ENCODE measurements around the gene SHTN1. TPM values are rescaled to one million over a fixed set of nuclear protein-coding genes. Genes with fewer than 3 reads are reported as not detected.

SHTN1 gene
- total RNA-seq, 1 donor from 2014 or later, result 54.1 TPM

DNA sequence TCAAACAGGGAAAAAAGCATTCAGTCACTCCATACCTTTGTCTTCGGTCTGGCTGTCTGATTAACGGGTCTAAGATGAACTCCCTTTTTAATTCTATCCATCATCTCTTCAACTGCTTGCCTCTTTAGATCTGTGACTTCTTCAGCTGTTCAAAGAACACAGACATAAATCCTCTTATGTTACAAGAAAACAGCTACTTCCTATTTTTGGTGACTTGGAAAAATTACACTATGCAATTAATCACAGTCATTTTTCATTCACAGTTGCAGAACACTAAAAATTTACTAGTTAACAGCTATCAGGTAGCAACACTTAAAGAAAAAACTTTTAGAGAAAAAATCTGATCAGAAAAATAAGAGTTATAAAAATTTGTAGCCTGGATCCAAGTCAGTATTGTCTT is 89.6 kb downstream of the SHTN1 start:
- DNase-seq, result no peak

DNA sequence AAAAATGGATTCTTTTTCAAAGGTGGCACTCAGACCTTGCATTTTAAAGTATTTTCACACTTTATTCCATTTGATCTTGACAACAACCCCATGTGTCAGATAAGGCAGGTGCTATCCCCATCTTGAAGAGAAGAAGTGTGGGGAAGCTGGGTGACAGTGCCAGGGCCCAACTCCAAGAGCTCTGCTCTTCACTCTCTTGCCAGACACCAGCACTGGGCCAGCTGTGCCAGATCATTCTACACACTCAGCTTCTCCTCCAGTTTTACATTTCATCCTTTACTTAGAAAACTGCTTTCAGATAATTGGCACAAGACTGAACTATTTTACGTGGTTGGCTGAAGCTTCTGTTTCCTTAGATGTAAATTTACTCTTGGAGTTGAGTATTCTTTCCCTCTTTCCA is 91.3 kb downstream of the SHTN1 start:
- DNase-seq, result no peak

GRCh38 chr10:116912162-116912561 is 92.8 kb downstream of the SHTN1 start:
- DNase-seq, result no peak

DNA sequence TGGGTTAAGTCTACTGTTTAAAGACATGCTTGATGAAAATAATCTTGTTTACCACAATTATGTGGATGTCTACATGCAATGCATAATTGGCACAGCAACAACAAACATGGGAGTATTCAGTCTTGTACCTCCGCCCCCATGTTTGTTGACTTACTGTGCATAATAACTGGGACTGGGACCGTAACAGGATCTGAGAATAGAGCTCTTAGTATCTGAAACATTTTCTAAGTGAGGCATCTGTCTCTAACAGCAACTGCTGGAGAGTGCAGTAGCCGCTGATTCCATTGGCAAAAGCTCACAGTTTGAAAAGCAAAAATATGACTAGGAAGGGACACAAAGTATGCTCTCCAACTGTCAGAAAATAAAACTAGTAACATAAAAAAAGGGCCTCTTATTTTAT is 94.1 kb downstream of the SHTN1 start:
- no peak for DNase-seq

GRCh38 chr10:116909307-116909706 is 95.7 kb downstream of the SHTN1 start:
- DNase-seq, result no peak

GRCh38 chr10:116907245-116907987 is 97.6 kb downstream of the SHTN1 start:
- no peak for DNase-seq

DNA sequence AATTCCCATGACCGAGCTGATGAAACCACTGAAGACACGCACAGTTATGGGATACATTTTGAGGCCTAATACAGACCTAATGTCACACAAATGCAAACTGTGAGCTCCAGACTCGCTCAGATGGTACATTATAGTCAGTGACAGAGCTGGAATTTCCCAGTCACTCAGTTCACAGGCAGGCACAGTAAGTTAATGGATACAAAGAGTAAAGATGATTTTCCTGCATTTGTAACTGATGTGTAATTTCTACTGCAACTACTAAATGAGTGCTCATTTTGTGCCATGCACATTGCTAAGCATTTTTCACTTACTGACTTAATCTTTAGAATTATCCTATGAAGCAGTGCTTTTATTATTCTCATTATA is 99.2 kb downstream of the SHTN1 start:
- no peak for DNase-seq

- DNase-seq, result no peak
Measured at GRCh38 chr10:116899626-116900025, 105.4 kb downstream of the SHTN1 start.

DNA sequence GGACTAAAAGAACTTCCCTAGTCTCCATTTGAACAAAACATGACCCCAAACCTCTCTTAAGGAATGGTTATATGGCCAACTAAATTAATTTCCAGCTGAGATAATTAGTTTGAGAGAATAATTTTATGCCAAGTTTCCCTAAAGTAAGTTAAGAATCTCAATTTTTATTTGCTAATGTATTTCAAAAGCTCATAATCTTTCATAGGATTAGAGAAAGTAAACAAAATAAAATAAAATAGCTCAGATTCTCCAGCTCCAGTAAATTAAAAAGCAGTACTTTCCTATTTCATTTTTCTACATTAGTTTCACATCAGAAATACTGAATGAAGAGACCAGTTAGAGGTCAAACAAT is 111.3 kb downstream of the SHTN1 start:
- DNase-seq, result no peak

DNA sequence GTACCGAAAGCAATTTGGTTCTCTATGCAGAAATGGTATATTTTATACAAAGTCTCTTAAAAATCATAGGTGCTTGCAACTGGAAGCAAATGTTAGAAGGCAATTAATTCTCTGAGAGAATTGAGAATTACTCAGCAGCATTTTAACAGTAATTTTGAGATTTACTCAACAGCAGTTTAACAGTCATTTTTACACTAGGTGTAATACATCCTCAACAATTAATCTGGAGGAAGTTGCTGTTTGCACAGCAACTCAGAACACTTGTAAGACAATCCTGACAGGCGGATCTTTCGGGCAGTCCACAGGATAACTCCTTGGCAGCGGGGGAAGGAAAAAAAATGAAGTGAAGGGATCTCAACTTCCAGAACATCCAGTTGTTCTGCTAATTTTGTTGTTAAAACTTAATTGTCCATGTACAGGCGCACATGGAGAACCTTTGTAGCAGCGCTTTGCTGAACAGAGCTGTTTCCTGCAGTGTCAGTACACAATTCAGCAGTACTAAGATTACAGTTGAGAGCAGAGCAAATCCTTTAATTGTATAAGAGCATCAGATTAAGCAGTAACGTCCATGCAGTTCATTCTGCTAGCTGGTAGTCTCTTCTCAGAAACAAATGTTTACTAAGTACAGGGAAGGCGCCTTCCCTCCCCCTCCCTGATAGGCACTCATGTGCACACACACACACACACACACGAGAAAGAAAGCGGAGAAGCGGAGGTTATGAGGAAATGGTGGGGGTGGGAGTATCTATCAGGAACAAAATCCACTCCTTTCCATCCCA is 111.9 kb downstream of the SHTN1 start:
- DNase-seq, result no peak

DNA sequence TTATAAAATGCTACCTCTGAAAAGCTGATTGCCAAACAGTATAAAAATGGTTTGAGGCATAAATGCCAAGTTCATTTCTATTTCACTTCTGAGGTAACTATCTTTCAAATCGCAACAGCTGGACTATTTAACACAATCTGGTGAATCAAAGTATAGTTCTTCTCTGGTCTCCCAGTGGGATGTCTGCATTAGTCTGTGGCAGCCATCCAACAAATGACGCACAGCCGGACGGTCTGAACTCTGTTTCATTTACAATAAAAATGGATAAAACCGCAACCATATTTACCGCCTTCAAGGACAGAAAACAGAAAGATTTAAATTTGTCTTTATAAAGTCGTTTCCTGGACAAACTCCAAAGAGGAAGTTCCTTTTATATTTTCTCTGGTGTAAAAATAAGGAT is 113.8 kb downstream of the SHTN1 start:
- no peak for DNase-seq

DNA sequence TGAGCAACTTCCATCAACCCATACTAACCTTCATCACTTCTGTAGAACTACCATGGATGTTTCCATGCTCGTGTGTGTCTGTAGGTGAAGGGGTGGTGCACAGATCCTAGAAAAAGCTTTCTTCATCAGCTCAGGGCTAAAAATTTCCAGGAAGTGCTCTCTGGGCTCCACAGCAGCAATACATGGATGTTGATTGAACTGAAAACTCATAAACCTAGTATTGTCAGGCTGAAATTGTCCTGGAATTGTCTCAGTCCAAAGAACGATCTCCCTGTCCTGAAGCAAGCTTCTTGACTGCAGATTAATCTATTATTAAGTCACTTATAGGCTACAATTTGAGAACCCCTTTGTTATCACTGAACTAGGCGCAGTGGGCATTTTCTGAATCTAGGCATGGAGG is 115.9 kb downstream of the SHTN1 start:
- no peak for DNase-seq

DNA sequence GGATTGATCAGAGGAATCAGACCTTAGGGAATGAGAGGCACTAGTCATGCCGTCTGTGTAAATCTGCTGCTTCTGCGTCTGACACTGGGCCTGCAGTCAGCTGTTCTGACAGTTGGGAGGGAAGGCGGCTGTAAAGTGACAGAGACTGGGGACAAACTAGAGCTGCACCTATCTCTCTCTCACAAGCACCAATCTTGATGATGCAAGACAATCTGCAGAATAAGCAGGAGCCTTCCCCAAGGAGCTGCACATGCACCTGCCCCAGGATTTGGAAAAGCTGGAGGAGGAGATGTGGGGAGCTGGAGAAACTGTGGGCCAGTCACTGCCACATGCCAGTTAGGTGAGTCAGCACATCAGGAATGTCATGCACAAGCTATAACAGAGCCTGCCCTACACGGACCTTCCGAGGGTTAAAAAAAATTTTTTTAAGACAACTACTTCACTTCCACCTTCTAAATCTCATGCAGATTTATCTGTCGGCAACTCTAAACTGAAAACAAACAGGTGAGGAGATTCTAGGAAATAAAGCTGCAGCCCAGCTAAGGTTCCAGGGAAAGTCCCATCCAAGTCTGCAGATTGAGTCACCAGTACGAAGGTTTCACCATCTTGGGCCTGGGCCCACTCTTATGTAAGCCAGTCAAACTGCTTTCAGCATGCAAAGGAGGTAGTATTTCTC is 116.5 kb downstream of the SHTN1 start:
- DNase-seq, result peak; percentile 36

- DNase-seq, result no peak
Measured at GRCh38 chr10:116886772-116887171, 118.2 kb downstream of the SHTN1 start.

DNA sequence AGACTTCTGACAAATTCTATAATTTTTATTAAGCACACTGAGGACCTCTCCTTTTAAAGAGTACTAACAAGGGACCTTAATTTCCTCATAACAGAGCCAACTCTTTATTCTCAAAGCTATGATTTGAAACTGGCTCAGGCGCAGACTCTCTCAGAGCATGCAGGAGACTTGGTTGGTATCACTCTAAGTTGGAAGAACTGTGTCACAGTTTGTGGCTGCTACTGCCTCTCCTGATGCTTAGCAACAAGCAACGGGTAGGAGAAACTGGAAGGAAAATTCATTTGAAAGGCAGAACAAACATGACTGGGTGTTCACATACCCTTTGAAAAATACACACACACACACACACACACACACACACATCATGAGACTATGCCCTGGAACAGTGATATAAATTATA is 122.3 kb downstream of the SHTN1 start:
- DNase-seq, result no peak

- no peak for DNase-seq
Measured at GRCh38 chr10:116880716-116881482, 124.1 kb downstream of the SHTN1 start.

DNA sequence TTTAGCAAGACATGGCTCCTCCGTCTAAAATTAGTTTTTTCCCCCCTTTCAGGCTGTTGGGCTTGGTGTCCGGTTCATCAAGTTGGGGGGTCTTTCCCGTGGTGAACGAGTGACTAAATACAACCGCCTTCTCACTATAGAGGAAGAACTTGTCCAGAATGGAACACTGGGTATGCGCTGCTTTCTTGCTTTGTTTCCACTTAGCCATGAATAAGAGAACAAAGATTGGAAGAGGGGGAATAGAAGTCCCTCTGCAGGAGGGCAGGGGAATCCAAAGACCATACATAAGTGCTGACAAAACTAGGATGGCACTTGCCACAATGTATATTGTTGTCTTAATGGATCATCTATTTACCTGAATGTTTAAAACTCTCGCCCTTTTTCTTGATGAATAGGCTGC is 125.2 kb downstream of the SHTN1 start:
- DNase-seq, result no peak

- no peak for DNase-seq
Measured at GRCh38 chr10:116878123-116878522, 126.9 kb downstream of the SHTN1 start.

DNA sequence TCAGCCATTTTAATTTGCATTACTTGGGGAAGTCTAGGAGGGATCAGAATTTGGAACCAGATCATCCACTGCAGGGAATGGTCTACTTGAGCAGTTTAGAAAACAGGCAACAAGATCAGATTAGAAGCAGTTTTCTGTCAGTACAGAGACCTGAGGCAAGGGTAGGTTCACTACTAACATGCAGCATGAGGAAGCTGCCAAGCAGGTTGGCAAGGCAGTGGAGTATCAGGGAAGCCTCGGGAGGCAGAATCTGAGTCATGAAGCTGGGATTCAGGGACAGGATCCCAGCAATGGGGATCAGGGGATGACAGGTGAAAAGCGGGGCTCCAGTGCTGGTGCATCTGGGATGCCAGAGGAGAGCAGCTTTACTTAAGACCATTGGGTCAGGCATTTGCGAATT is 127.6 kb downstream of the SHTN1 start:
- DNase-seq, result no peak

DNA sequence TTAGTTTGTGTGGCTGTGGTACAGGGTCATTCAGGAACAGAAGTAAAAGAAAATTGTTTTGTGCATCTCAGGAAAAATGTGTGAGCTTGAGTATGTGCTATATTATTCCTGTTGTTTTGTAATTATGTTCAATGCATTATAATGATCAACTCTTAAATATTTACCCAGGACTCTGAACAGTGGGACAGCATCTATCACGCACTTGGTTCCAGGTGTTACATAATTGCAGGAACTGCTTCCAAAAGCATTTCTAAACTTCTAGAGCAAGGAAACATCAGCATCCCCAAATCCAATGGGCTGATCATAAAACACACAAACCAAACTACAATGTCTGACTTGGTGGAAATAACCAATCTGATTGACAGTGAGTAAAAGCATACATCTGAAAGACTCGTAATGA is 129.1 kb downstream of the SHTN1 start:
- DNase-seq, result no peak

GRCh38 chr10:116873134-116873533 is 131.9 kb downstream of the SHTN1 start:
- no peak for DNase-seq

DNA sequence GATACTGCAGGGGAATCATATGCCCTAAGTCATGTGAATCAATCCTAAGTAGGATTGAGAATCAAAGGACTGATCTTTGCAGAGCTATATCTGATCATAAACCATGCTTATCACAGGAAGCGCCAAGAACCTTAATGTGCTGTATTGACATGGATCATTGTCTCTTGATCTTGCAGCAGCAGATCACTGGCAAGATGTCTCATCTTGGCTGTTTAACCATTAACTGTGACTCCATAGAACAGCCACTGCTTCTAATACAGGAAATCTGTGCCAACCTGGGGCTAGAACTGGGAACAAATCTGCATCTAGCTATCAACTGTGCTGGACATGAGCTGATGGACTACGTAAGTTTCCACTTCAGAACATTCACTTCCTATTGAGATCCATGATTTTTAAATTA is 134.0 kb downstream of the SHTN1 start:
- DNase-seq, result no peak

- DNase-seq, result no peak
Measured at GRCh38 chr10:116868722-116869121, 136.3 kb downstream of the SHTN1 start.
